Uterus (tissue), 2 donors: Measurements from ENCODE around the gene FKBP5.

Experiments
- CTCF ChIP-seq, 4 experiments: fragments of 200-600 bp in 2 of 4; fragments of 450-650 bp in 2 of 4; sonication (generic) in 2 of 4; IDR thresholded peaks; one replicate each; pipeline ENCODE4 v1.5.1; 2016 to 2019; ENCODE audit warnings: antibody characterized with exemption in 4 of 4, mild to moderate bottlenecking in 2 of 4, moderate library complexity in 1 of 4
- POLR2A ChIP-seq, 2 donors: fragments of 450-650 bp; IDR thresholded peaks; one replicate each; pipeline ENCODE4 v1.6.1; 2016; ENCODE audit warnings: antibody characterized with exemption in 2 of 2, mild to moderate bottlenecking in 1 of 2, moderate library complexity in 1 of 2

- TF ChIP-seq CTCF (IDR thresholded peaks at IDR 0.05) (peak in 2 of 4 experiments; percentile 3 to 13), POLR2A (IDR thresholded peaks at IDR 0.05) (peak; percentile 99)
These were observed at the start of gene FKBP5 for GRCh38 chr6:35688605-35689322.
